Lung (tissue), 12 donors: ENCODE results near the gene ZNF311. TPM values are rescaled to one million over a fixed set of nuclear protein-coding genes. Genes with fewer than 3 reads are reported as not detected.
"Not testable (repeated sequence)": the region's sequence is repeated elsewhere in the genome, so short reads cannot be mapped to it uniquely, and the experiment has no call there.

ENCODE experiments used
- ATAC-seq: fragments of 200-7000 bp; cut with Tn5 transposase; one replicate; pipeline ENCODE4 v1.9.1; 2020; ENCODE audit warnings: moderate number of reproducible peaks; ENCODE audit not compliant: insufficient read depth, low FRiP score
- DNase-seq, 3 donors: peaks; one replicate each; pipeline ENCODE4 v3.0.0-alpha.2; 2013 to 2017
- H3K27ac ChIP-seq, 2 donors: one replicate each; pipeline ENCODE4 v1.5.1; 2013; ENCODE audit warnings: mild to moderate bottlenecking in 2 of 2, moderate library complexity in 2 of 2, control low read depth in 1 of 2, inconsistent platforms in 1 of 2, low read depth in 1 of 2, low read length in 1 of 2
- H3K27me3 ChIP-seq, 3 donors: one replicate each; pipeline ENCODE4 v1.5.1; 2013; ENCODE audit warnings: low read length in 2 of 3; ENCODE audit not compliant: control insufficient read depth in 3 of 3, insufficient read depth in 3 of 3
- H3K36me3 ChIP-seq, 4 donors: one replicate each; pipeline ENCODE4 v1.5.1; 2013; ENCODE audit warnings: low read length in 4 of 4, mild to moderate bottlenecking in 1 of 4, moderate library complexity in 1 of 4; ENCODE audit not compliant: control insufficient read depth in 4 of 4, insufficient read depth in 4 of 4
- H3K4me1 ChIP-seq, 5 donors: one replicate each; pipeline ENCODE4 v1.5.1; 2013; ENCODE audit warnings: low read length in 5 of 5, mild to moderate bottlenecking in 2 of 5, moderate library complexity in 1 of 5; ENCODE audit not compliant: control insufficient read depth in 5 of 5, insufficient read depth in 5 of 5
- H3K4me3 ChIP-seq: one replicate; pipeline ENCODE4 v1.5.1; 2013; ENCODE audit warnings: mild to moderate bottlenecking, control low read depth, moderate library complexity
- H3K9ac ChIP-seq, 2 donors: one replicate each; pipeline ENCODE4 v1.5.1; 2013; ENCODE audit warnings: low read length in 2 of 2, control low read depth in 1 of 2; ENCODE audit not compliant: insufficient read depth in 1 of 2
- H3K9me3 ChIP-seq, 4 donors: one replicate each; pipeline ENCODE4 v1.5.1; 2013; ENCODE audit warnings: low read length in 3 of 4, mild to moderate bottlenecking in 1 of 4, moderate library complexity in 1 of 4; ENCODE audit not compliant: control insufficient read depth in 4 of 4, insufficient read depth in 3 of 4
- CTCF ChIP-seq: IDR thresholded peaks from 2 replicates; pipeline ENCODE4 v1.5.1; 2012; ENCODE audit warnings: mild to moderate bottlenecking; ENCODE audit errors: control extremely low read depth, extremely low read depth
- WGBS, 2 donors: extraction: QIAGEN DNeasy Blood & Tissue Kit; methylation state at CpG; one replicate each; pipeline ENCODE4 v1.1.7; 2013; 5-methylcytosine and 5-hydroxymethylcytosine counted together
- polyA plus RNA-seq, 2 donors: library from polyadenylated mRNA; stranded (reverse); fragments of 200-250 nt; gene quantifications; one replicate each; pipeline ENCODE4 v1.2.1, GENCODE V29; 2013
- total RNA-seq, 2 donors: library from RNA; depleted of rRNA in 1 of 2; stranded (reverse); fragments of >200 nt in 1 of 2; gene quantifications; one replicate each; pipeline ENCODE4 v1.2.1, GENCODE V29; 2014 to 2021
- donor health status: control.
- donor health status: control.
- donor health status: Bipolar disorder and iron deficiency.
- donor health status: healthy.
- donor health status: DM: yes; HTN: yes; CAD: no.

Gene ZNF311
- total and polyA plus RNA-seq, 4 donors: 0.42 to 3.1 (median 1.4) TPM

- Histone ChIP-seq H3K36me3 (no peaks in the 10 kb centered on the region), H3K9ac (no peak overlapping the region), H3K4me3 (no peak overlapping the region), H3K9me3 (peaks cover 0 to 11% (median 0%) of the 10 kb centered on the region in 4 donors), H3K4me1 (no peaks in the 10 kb centered on the region), H3K27me3 (no peaks in the 10 kb centered on the region), H3K27ac (no peak overlapping the region)
- TF ChIP-seq CTCF: no peak
- DNase-seq (no peak), ATAC-seq (no peak)
- 81 to 88% methylated on average over 15 of the region's 15 CpGs for WGBS, 2 donors
Observed at GRCh38 chr6:28969129-28969528, 36.0 kb downstream of the ZNF311 start.

- TF ChIP-seq CTCF: no peak
- H3K9me3 ChIP-seq: peaks cover 0 to 11% (median 0%) of the 10 kb centered on the region in 4 donors
- no peaks in the 10 kb centered on the region for H3K4me1 ChIP-seq
- H3K27me3 ChIP-seq: no peaks in the 10 kb centered on the region
- no peaks in the 10 kb centered on the region for H3K36me3 ChIP-seq
- H3K9ac ChIP-seq: no peak overlapping the region
- H3K27ac ChIP-seq: no peak overlapping the region
- ATAC-seq (no peak), DNase-seq (no peak)
- 83 to 91% methylated on average over 4 of the region's 4 CpGs for WGBS, 2 donors
- H3K4me3 ChIP-seq: no peak overlapping the region
Observed at GRCh38 chr6:28968476-28968875, 36.6 kb downstream of the ZNF311 start.

- TF ChIP-seq CTCF: no peak
- Histone ChIP-seq H3K4me3 (no peak overlapping the region), H3K36me3 (no peaks in the 10 kb centered on the region), H3K4me1 (no peaks in the 10 kb centered on the region), H3K9me3 (peaks cover 0 to 11% (median 0%) of the 10 kb centered on the region in 4 donors), H3K9ac (no peak overlapping the region), H3K27ac (no peak overlapping the region), H3K27me3 (no peaks in the 10 kb centered on the region)
- ATAC-seq (no peak), DNase-seq (no peak)
- 89 to 95% methylated on average over 2 of the region's 2 CpGs for WGBS, 2 donors
Observed at GRCh38 chr6:28965706-28966105, 39.4 kb downstream of the ZNF311 start.

- TF ChIP-seq CTCF: no peak
- Histone ChIP-seq H3K9ac (no peak overlapping the region), H3K36me3 (no peaks in the 10 kb centered on the region), H3K4me3 (no peak overlapping the region), H3K27ac (no peak overlapping the region), H3K27me3 (peaks cover 0 to 3% (median 0%) of the 10 kb centered on the region in 3 donors), H3K4me1 (no peaks in the 10 kb centered on the region), H3K9me3 (no peaks in the 10 kb centered on the region)
- ATAC-seq (no peak), DNase-seq (no peak)
- WGBS, 2 donors: 93 to 94% methylated on average over 4 of the region's 4 CpGs
Observed at GRCh38 chr6:28960846-28961500, 44.1 kb downstream of the ZNF311 start.

GRCh38 chr6:28958561-28959243 is 46.4 kb downstream of the ZNF311 start:
- peaks cover 0 to 19% (median 16%) of the 10 kb centered on the region in 3 donors for H3K27me3 ChIP-seq

More at GRCh38 chr6:28958561-28959243, 46.4 kb downstream of the ZNF311 start:
- H3K9ac ChIP-seq, H3K36me3 ChIP-seq, H3K4me3 ChIP-seq, H3K9me3 ChIP-seq, DNase-seq, ATAC-seq, H3K27ac ChIP-seq, H3K4me1 ChIP-seq: not testable (repeated sequence)
- WGBS, 2 donors: 83 to 88% methylated on average over 13 of the region's 13 CpGs
